Right lobe of liver (tissue), 6 donors: ENCODE results near the gene EFCAB7. TPM values are rescaled to one million over a fixed set of nuclear protein-coding genes. Genes with fewer than 3 reads are reported as not detected.
"Not testable (repeated sequence)": the region's sequence is repeated elsewhere in the genome, so short reads cannot be mapped to it uniquely, and the experiment has no call there.

Experiments used
- ATAC-seq, 4 donors: fragments of 200-7000 bp; cut with Tn5 transposase; one replicate each; pipeline ENCODE4 v1.9.1; 2020; ENCODE audit warnings: mild to moderate bottlenecking in 4 of 4, moderate library complexity in 4 of 4
- DNase-seq, 3 donors: peaks; one replicate each; pipeline ENCODE4 v3.0.0-alpha.2; 2020
- H3K27ac ChIP-seq, 3 donors: fragments of 200-600 bp; one replicate each; pipeline ENCODE4 v1.8.0; 2022
- H3K27me3 ChIP-seq, 2 donors: fragments of 200-600 bp; one replicate each; pipeline ENCODE4 v1.8.0; 2022
- H3K36me3 ChIP-seq, 4 donors: fragments of 200-600 bp; sonication (generic) in 1 of 4; one replicate each; pipeline versions ENCODE4 v1.5.1 to v1.8.0; 2017 to 2022; ENCODE audit warnings: control low read depth in 1 of 4
- H3K4me1 ChIP-seq, 4 donors: fragments of 200-600 bp; sonication (generic) in 1 of 4; one replicate each; pipeline versions ENCODE4 v1.5.1 to v1.8.0; 2017 to 2022; ENCODE audit warnings: control low read depth in 1 of 4
- H3K4me3 ChIP-seq, 3 donors: fragments of 200-600 bp; one replicate each; pipeline ENCODE4 v1.8.0; 2022
- H3K9me3 ChIP-seq, 4 donors: fragments of 200-600 bp; sonication (generic) in 1 of 4; one replicate each; pipeline versions ENCODE4 v1.5.1 to v1.8.0; 2017 to 2022; ENCODE audit warnings: control low read depth in 1 of 4
- POLR2A ChIP-seq: fragments of 450-650 bp; IDR thresholded peaks from one replicate; pipeline ENCODE4 v1.6.1; 2017; ENCODE audit warnings: antibody characterized with exemption, mild to moderate bottlenecking
- WGBS: methylation state at CpG from one replicate; pipeline ENCODE4 v1.1.6; 2018; ENCODE audit warnings: low coverage, low lambda C conversion rate; ENCODE audit not compliant: insufficient coverage; ENCODE audit errors: missing lambda C conversion rate; 5-methylcytosine and 5-hydroxymethylcytosine counted together
- intact Hi-C, 2 donors: fragments of 100-400 bp; cut with DNase I; formaldehyde crosslinking; loops; one replicate each; pipeline versions ENCODE4 v1.11.2 to v1.14.1; 2022
- total RNA-seq, 6 experiments: library from RNA; depleted of rRNA in 2 of 6; stranded (reverse); fragments of >200 nt in 2 of 6; fragmentation: NEBNext Ultra II Directional in 3 of 6; extraction: Animal tissue kit (Norgen Biotek cat#: 25700) in 3 of 6; gene quantifications; one replicate each; pipeline versions ENCODE4 v1.1.0 to v1.2.4, GENCODE V29; 2016 to 2023
- TF ChIP-seq, protein P1 (sequence below), 4 donors: fragments of 200-600 bp in 3 of 4; fragments of 450-650 bp in 1 of 4; IDR thresholded peaks; one replicate each; pipeline versions ENCODE4 v1.5.1 to v1.8.0; 2016 to 2022; ENCODE audit warnings: antibody characterized with exemption in 4 of 4, mild to moderate bottlenecking in 2 of 4
- donor health status: DM: no; HTN: yes; CAD: no.
- donor health status: DM: no; HTN: no; CAD: no.
- donor health status: DM: no; HTN: no; CAD: no.
- donor health status: DM: no; HTN: yes; CAD: no.
- donor health status: DM: no; HTN: yes; CAD: no.

Gene EFCAB7
- total RNA-seq, 6 experiments from 2014 or later = 0.84 to 3.2 (median 2.3) TPM

DNA sequence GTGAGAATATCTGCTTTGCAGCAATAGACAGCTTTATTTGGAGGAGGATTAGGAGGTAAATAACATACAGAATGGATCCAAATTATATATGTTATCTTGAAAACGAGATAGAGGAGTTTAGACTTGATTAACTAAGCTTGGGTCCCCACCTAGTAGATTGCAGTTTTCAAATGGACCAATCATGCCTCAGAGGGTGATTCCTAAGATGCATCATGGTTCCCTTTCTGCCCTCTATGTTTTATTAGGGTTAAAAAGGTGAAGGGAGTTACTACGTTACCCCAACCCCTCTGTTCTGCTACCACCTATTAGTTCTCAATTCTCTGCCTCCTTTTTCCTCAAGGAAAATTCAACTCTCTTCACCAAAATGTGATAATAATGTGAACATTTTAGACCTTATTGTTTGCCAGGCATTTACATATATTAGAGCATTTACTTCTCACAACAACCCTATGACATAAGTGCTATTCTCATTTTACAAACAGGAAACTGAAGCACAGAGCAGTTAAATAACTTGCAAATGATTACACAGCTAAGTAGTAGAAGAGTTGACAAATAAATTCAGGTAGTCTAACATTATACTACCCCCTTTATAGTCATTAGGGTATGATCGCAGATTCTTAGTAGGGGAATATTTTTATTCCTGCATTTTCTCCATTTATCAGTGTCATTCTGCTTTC is 46.5 kb downstream of the EFCAB7 start:
- 81% methylated on average over 3 of the region's 3 CpGs for WGBS
- ATAC-seq (no peak), DNase-seq (no peak)
- no peaks in the 10 kb centered on the region for H3K36me3 ChIP-seq
- H3K27me3 ChIP-seq = no peaks in the 10 kb centered on the region
- intact Hi-C loops = no loop called here
- H3K4me3 ChIP-seq = no peak overlapping the region
- no peaks in the 10 kb centered on the region for H3K4me1 ChIP-seq
- no peaks in the 10 kb centered on the region for H3K9me3 ChIP-seq
- TF ChIP-seq, protein P1, sequence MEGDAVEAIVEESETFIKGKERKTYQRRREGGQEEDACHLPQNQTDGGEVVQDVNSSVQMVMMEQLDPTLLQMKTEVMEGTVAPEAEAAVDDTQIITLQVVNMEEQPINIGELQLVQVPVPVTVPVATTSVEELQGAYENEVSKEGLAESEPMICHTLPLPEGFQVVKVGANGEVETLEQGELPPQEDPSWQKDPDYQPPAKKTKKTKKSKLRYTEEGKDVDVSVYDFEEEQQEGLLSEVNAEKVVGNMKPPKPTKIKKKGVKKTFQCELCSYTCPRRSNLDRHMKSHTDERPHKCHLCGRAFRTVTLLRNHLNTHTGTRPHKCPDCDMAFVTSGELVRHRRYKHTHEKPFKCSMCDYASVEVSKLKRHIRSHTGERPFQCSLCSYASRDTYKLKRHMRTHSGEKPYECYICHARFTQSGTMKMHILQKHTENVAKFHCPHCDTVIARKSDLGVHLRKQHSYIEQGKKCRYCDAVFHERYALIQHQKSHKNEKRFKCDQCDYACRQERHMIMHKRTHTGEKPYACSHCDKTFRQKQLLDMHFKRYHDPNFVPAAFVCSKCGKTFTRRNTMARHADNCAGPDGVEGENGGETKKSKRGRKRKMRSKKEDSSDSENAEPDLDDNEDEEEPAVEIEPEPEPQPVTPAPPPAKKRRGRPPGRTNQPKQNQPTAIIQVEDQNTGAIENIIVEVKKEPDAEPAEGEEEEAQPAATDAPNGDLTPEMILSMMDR (IDR thresholded peaks at IDR 0.05) = no peak
- TF ChIP-seq POLR2A = no peak
- no peak overlapping the region for H3K27ac ChIP-seq

GRCh38 chr1:63572686-63573085 is 49.4 kb downstream of the EFCAB7 start:
- H3K4me3 ChIP-seq, H3K9me3 ChIP-seq, ATAC-seq, H3K27ac ChIP-seq, DNase-seq, H3K27me3 ChIP-seq, H3K4me1 ChIP-seq, intact Hi-C loops, H3K36me3 ChIP-seq: not testable (repeated sequence)
- WGBS = 90% methylated on average over 8 of the region's 8 CpGs

DNA sequence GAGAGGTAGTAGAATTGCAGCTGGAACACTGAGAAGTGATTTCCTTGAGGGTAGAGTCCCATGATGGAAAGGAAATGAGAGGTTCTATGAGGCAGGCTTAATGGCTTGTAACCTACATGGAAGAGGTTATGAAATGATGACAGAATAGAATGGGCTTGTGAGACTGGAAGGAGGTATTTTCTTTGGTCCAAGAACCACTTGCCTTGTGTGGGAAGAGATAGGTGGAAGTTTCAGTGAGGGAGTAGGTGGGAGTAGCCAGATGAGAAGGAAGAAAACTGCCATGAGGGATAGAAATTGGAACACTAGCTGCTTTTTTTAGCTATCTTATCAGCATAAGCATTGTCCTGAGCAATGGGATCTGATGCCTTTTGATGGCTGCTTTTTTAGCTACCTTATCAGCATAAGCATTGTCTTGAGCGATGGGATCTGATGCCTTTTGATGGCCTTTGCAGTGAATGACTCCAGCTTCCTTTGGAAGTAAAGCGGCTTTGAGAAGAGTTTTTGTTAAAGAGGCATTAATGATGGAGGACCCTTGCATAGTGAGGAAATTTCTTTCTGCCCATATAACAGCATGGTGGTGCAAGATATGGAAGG is 51.0 kb downstream of the EFCAB7 start:
- WGBS = 84% methylated on average over 2 of the region's 2 CpGs
- ATAC-seq, H3K27me3 ChIP-seq, H3K9me3 ChIP-seq, H3K4me3 ChIP-seq, DNase-seq, H3K36me3 ChIP-seq, intact Hi-C loops, H3K27ac ChIP-seq, H3K4me1 ChIP-seq: not testable (repeated sequence)

DNA sequence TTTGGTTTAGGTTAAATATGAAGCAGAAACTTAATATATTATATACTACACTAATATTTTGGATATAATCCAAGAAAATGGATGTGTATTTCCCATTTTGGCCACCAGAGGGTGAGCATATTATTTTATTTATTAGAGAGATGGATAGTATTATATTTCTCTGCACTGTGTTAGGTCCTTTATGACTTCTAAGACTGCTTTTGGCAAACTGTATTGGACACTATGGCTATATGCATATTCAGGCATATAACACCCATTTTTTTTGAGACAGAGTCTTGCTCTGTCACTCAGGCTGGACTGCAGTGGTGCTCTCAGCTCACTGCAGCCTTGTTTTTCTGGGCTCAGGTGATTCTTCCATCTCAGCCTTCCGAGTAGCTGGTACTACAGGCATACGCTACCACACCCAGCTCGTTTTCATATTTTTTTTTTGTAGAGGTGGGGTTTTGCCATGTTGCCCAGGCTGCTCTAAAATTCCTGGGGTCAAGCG is 52.1 kb downstream of the EFCAB7 start:
- no peaks in the 10 kb centered on the region for H3K9me3 ChIP-seq
- peak; percentile 39 to 67 (median 58) for ATAC-seq
- no peak for DNase-seq
- H3K27me3 ChIP-seq = no peaks in the 10 kb centered on the region
- H3K4me3 ChIP-seq = no peak overlapping the region
- no peaks in the 10 kb centered on the region for H3K36me3 ChIP-seq
- WGBS = 56% methylated on average over 4 of the region's 4 CpGs
- no peak overlapping the region for H3K27ac ChIP-seq
- intact Hi-C loops = no loop called here
- TF ChIP-seq POLR2A = no peak
- TF ChIP-seq, protein P1 (IDR thresholded peaks at IDR 0.05) = peak; percentile 75 to 80 (median 76)
- H3K4me1 ChIP-seq = no peaks in the 10 kb centered on the region

DNA sequence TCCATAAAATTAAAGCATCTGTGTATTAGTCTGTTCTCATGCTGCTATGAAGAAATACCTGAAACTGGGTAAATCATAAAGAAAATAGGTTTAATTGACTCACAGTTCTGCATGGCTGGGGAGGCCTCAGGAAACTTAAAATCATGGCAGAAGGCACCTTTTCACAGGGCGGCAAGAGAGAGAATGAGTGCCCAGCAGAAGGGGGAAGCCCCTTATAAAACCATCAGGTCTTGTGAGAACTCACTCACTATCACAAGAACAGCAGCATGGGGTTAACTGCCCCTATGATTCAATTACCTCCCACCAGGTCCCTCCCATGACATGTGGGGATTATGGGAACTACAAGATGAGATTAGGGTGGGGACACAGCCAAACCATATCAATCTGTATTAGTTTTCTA is 63.0 kb downstream of the EFCAB7 start:
- H3K9me3 ChIP-seq, H3K36me3 ChIP-seq, H3K4me3 ChIP-seq, H3K27ac ChIP-seq, intact Hi-C loops, ATAC-seq, H3K27me3 ChIP-seq, DNase-seq: not testable (repeated sequence)
- WGBS = 100% methylated on average over 1 of the region's 1 CpG
- H3K4me1 ChIP-seq = peaks cover 0 to 22% (median 0%) of the 10 kb centered on the region in 4 donors

DNA sequence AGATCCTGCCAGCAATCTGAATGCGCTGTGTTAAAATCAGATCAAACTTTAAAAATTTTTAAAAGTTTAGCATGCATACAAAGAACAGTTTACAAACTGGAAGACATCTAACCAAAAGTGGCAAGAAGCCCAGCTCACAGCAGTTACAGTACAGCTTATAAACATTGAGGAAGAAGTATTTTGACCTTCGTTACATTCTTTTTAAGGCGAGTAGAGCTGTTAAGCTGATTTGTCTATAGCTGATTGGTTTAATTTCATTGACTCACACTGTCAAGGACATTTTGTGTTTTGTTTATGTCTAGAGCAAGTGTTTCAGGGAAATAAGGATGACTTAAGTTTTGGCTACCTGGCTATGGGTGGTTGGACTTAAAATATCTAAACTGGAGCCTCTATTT is 66.8 kb downstream of the EFCAB7 start:
- H3K27me3 ChIP-seq = no peaks in the 10 kb centered on the region
- ATAC-seq (no peak), DNase-seq (no peak)
- intact Hi-C loops = no loop called here
- H3K4me3 ChIP-seq = no peak overlapping the region
- WGBS = 41% methylated on average over 3 of the region's 3 CpGs
- no peak overlapping the region for H3K27ac ChIP-seq
- peaks cover 0 to 31% (median 0%) of the 10 kb centered on the region in 4 donors for H3K4me1 ChIP-seq
- H3K36me3 ChIP-seq = peaks cover 0 to 2% (median 0%) of the 10 kb centered on the region in 4 donors
- H3K9me3 ChIP-seq = no peaks in the 10 kb centered on the region
- TF ChIP-seq, protein P1 (IDR thresholded peaks at IDR 0.05) = no peak
- TF ChIP-seq POLR2A = no peak
